GM12878 (cell line): Measurements from ENCODE around the gene LRCH4. TPM values are rescaled to one million over a fixed set of nuclear protein-coding genes. Genes with fewer than 3 reads are reported as not detected.

ENCODE experiments used
- ATAC-seq: fragments of 200-7000 bp; cut with Tn5 transposase; 3 replicates; pipeline ENCODE4 v1.9.1; 2020; ENCODE audit warnings: mild to moderate bottlenecking, moderate library complexity
- BruUV-seq: library from RNA; stranded (reverse); fragments of 400-500 nt; replicated peaks from 2 replicates; lab custom pipeline; 2021; lab: Mats Ljungman, UMichigan
- CTCF ChIA-PET: fragments of 300-600 bp; sonication (Branson Sonifier 250); formaldehyde crosslinking; extraction: SDS; loops from one replicate; lab custom pipeline; 2021; ENCODE audit warnings: inconsistent platforms; lab: Yijun Ruan, JAX
- POLR2A ChIA-PET: fragments of 350-600 bp; formaldehyde crosslinking; extraction: SDS; loops from one replicate; lab custom pipeline; 2021; ENCODE audit warnings: inconsistent platforms; lab: Charles Lee
- RAD21 ChIA-PET: fragments of 300-600 bp; sonication (Branson Sonifier 250); formaldehyde crosslinking; loops from one replicate; lab custom pipeline; 2023; ENCODE audit warnings: antibody characterized with exemption; ENCODE audit not compliant: unreplicated experiment; lab: Charles Lee
- SMC1A ChIA-PET: fragments of 300-600 bp; sonication (Branson Sonifier 250); formaldehyde crosslinking; loops from one replicate; lab custom pipeline; 2023; ENCODE audit not compliant: unreplicated experiment, uncharacterized antibody; lab: Charles Lee
- DNase-seq: peaks from one replicate; pipeline ENCODE4 v3.0.0-alpha.2; 2011; ENCODE audit warnings: low read depth, low spot score
- FAIRE-seq: peaks from 3 replicates; lab custom pipeline; 2011; peaks lifted over from hg19 to GRCh38; lab: Jason Lieb, UNC
- H2AFZ ChIP-seq: 2 replicates; pipeline ENCODE4 v1.6.0; 2011; ENCODE audit warnings: low read depth, low read length, control low read depth; ENCODE audit not compliant: control insufficient read depth
- H3K27ac ChIP-seq: 2 replicates; pipeline ENCODE4 v1.5.1; 2011; ENCODE audit warnings: control low read depth; ENCODE audit not compliant: control insufficient read depth, insufficient read depth
- H3K27me3 ChIP-seq, 2 experiments: replicated peaks in 1 of 2; 2 replicates each; pipeline versions ENCODE4 v1.6.0 to v1.6.1; 2011; ENCODE audit warnings: low read length in 1 of 2; ENCODE audit not compliant: control insufficient read depth in 2 of 2, insufficient read depth in 2 of 2
- H3K36me3 ChIP-seq, 2 experiments: 2 replicates each; pipeline ENCODE4 v1.5.1; 2011; ENCODE audit warnings: low read length in 1 of 2; ENCODE audit not compliant: control insufficient read depth in 2 of 2, insufficient read depth in 2 of 2
- H3K4me1 ChIP-seq: 2 replicates; pipeline ENCODE4 v1.6.1; 2011; ENCODE audit warnings: mild to moderate bottlenecking, low read length, moderate library complexity, mixed read lengths; ENCODE audit not compliant: control insufficient read depth, insufficient read depth
- H3K4me2 ChIP-seq: 2 replicates; pipeline ENCODE4 v1.6.0; 2011; ENCODE audit warnings: control low read depth; ENCODE audit not compliant: control insufficient read depth, insufficient read depth
- H3K4me3 ChIP-seq: fragments of 200-600 bp; sonication (generic); 2 replicates; pipeline ENCODE4 v1.5.1; 2016
- H3K79me2 ChIP-seq: 2 replicates; pipeline ENCODE4 v1.6.0; 2011; ENCODE audit warnings: low read length; ENCODE audit not compliant: control insufficient read depth, insufficient read depth
- H3K9ac ChIP-seq: 2 replicates; pipeline ENCODE4 v1.8.0; 2011; ENCODE audit warnings: low read length, control low read depth, mixed read lengths; ENCODE audit not compliant: control insufficient read depth, insufficient read depth
- H3K9me3 ChIP-seq: replicated peaks from 3 replicates; pipeline ENCODE4 v1.5.1; 2011; ENCODE audit warnings: mild to moderate bottlenecking, low read length; ENCODE audit not compliant: control insufficient read depth, insufficient read depth
- H4K20me1 ChIP-seq: 2 replicates; pipeline ENCODE4 v1.6.0; 2011; ENCODE audit not compliant: control insufficient read depth, insufficient read depth
- ATF7 ChIP-seq: fragments of 450-650 bp; IDR thresholded peaks from 2 replicates; pipeline ENCODE4 v1.6.1; 2016; ENCODE audit warnings: low read depth, mild to moderate bottlenecking
- CBX3 ChIP-seq: fragments of 200-600 bp; sonication (generic); IDR thresholded peaks from 2 replicates; pipeline ENCODE4 v1.6.1; 2016; ENCODE audit warnings: low read depth, borderline replicate concordance
- CHD2 ChIP-seq: IDR thresholded peaks from 2 replicates; pipeline ENCODE4 v1.6.1; 2011; ENCODE audit warnings: low read depth, low read length, improper control_type of control experiment, borderline replicate concordance
- DPF2 ChIP-seq: fragments of 450-650 bp; IDR thresholded peaks from 2 replicates; pipeline ENCODE4 v1.6.1; 2017; ENCODE audit warnings: mild to moderate bottlenecking
- E2F8 ChIP-seq: fragments of 450-650 bp; IDR thresholded peaks from 2 replicates; pipeline ENCODE4 v1.6.1; 2018; ENCODE audit warnings: mild to moderate bottlenecking, low read depth, moderate library complexity; ENCODE audit not compliant: partially characterized antibody
- EP300 ChIP-seq, 2 experiments: fragments of 150-350 bp in 1 of 2; IDR thresholded peaks; 2 replicates each; pipeline ENCODE4 v1.6.1; 2011 to 2012; ENCODE audit warnings: low read depth in 2 of 2, low read length in 2 of 2, borderline replicate concordance in 1 of 2, improper control_type of control experiment in 1 of 2, inconsistent platforms in 1 of 2; ENCODE audit not compliant: control insufficient read depth in 1 of 2
- FOS ChIP-seq: IDR thresholded peaks from 3 replicates; pipeline ENCODE4 v1.6.1; 2011; ENCODE audit warnings: borderline replicate concordance; ENCODE audit not compliant: insufficient read length; ENCODE audit errors: extremely low read depth
- HCFC1 ChIP-seq: fragments of 150-350 bp; IDR thresholded peaks from 2 replicates; pipeline ENCODE4 v1.6.1; 2014; ENCODE audit warnings: low read length
- HDAC2 ChIP-seq: fragments of 200-600 bp; sonication (generic); IDR thresholded peaks from 2 replicates; pipeline ENCODE4 v1.6.1; 2017
- HDAC6 ChIP-seq: fragments of 200-600 bp; sonication (generic); IDR thresholded peaks from one replicate; pipeline ENCODE4 v1.8.0; 2017; ENCODE audit warnings: antibody characterized with exemption; ENCODE audit not compliant: unreplicated experiment
- HDGF ChIP-seq: fragments of 450-650 bp; IDR thresholded peaks from 2 replicates; pipeline ENCODE4 v1.6.1; 2016; ENCODE audit warnings: antibody characterized with exemption
- IKZF2 ChIP-seq, 2 experiments: fragments of 450-650 bp; IDR thresholded peaks; 2 replicates each; pipeline ENCODE4 v1.6.1; 2017; ENCODE audit warnings: mild to moderate bottlenecking in 2 of 2, moderate library complexity in 2 of 2
- POLR2A ChIP-seq: IDR thresholded peaks from 2 replicates; pipeline ENCODE4 v1.6.1; 2011; ENCODE audit warnings: low read depth, mild to moderate bottlenecking, low read length
- POLR2AphosphoS2 ChIP-seq: IDR thresholded peaks from 2 replicates; pipeline ENCODE4 v1.6.1; 2011; ENCODE audit warnings: low read depth, mild to moderate bottlenecking, low read length, improper control_type of control experiment, moderate library complexity
- POLR2AphosphoS5 ChIP-seq: IDR thresholded peaks from 2 replicates; pipeline ENCODE4 v1.6.1; 2011; ENCODE audit warnings: mild to moderate bottlenecking, low read length, inconsistent platforms
- POU2F2 ChIP-seq: IDR thresholded peaks from 3 replicates; pipeline ENCODE4 v1.6.1; 2011; ENCODE audit warnings: low read depth, mild to moderate bottlenecking, low read length, borderline replicate concordance
- RAD51 ChIP-seq: fragments of 450-650 bp; IDR thresholded peaks from 2 replicates; pipeline ENCODE4 v1.6.1; 2016; ENCODE audit warnings: moderate library complexity, mild to moderate bottlenecking, inconsistent platforms
- RELA ChIP-seq: fragments of 450-650 bp; IDR thresholded peaks from 2 replicates; pipeline ENCODE4 v1.8.0; 2014; ENCODE audit warnings: borderline replicate concordance; ENCODE audit not compliant: partially characterized antibody
- SP1 ChIP-seq: IDR thresholded peaks from one replicate; pipeline ENCODE4 v1.6.1; 2011; ENCODE audit warnings: low read depth, low read length
- WRNIP1 ChIP-seq: IDR thresholded peaks from 2 replicates; pipeline ENCODE4 v1.6.1; 2011; ENCODE audit warnings: low read depth, low read length, improper control_type of control experiment, borderline replicate concordance
- YY1 ChIP-seq: IDR thresholded peaks from 2 replicates; pipeline ENCODE4 v1.6.1; 2011; ENCODE audit warnings: low read depth, mild to moderate bottlenecking, low read length
- WGBS: methylation state at CpG from one replicate; pipeline ENCODE4 v1.1.6; 2016; ENCODE audit warnings: low lambda C conversion rate; ENCODE audit not compliant: insufficient replicate concordance, insufficient coverage; ENCODE audit errors: missing lambda C conversion rate; 5-methylcytosine and 5-hydroxymethylcytosine counted together
- in situ Hi-C: fragments of 300-500 bp; cut with MboI; formaldehyde crosslinking; loops from 9 replicates; pipeline ENCODE4 v1.14.3; 2018; ENCODE audit warnings: mixed read lengths
- intact Hi-C: fragments of 100-400 bp; cut with micrococcal nuclease; formaldehyde crosslinking; loops from one replicate; pipeline ENCODE4 v1.14.2; 2022; ENCODE audit not compliant: unreplicated experiment
- polyA plus RNA-seq, 11 experiments: library from polyadenylated mRNA; depleted of rRNA in 4 of 11; unstranded in 6 of 11; stranded (reverse) in 5 of 11; fragments of >200 nt; fragmentation: Nextera tagmentation in 4 of 11; fragmentation: Illumina TruSeq in 1 of 11; extraction: Ambion mirVana in 4 of 11; extraction: Trizol in 1 of 11; gene quantifications; 1 replicate in 1 of 11; 2 replicates in 10 of 11; pipeline versions ENCODE4 v1.2.1 to v1.2.3, GENCODE V29; 2011 to 2016; ENCODE audit warnings: inconsistent platforms in 2 of 11, missing spikeins in 2 of 11, low read depth in 1 of 11
- total RNA-seq, 4 experiments: library from RNA; depleted of rRNA in 3 of 4; stranded (reverse); fragments of >200 nt in 3 of 4; fragmentation: Illumina TruSeq in 1 of 4; extraction: Trizol in 1 of 4; gene quantifications; 2 replicates each; pipeline versions ENCODE4 v1.2.1 to v1.2.3, GENCODE V29; 2013 to 2021

The LRCH4 gene
- total and polyA plus RNA-seq, 10 of the 15 experiments (the other 5 are each of a cell fraction or from before 2014, with no cell fraction given) = 0.58 to 96.7 (median 28.4) TPM

- H3K9ac ChIP-seq = peak within 1 kb of the TSS; percentile 76
- no peaks in the 10 kb centered on the region for H3K27me3 ChIP-seq
- ChIA-PET RAD21 (interaction anchor here (0.7 to 2.3 kb wide), 9 partner anchors 11 to 438 kb away, joined by 3 to 7 read pairs (median 5); partner anchors contain the start of genes AP4M1, FBXO24, LRCH4 and MCM7), CTCF (interaction anchor here (0.5 to 1.9 kb wide), 9 partner anchors 10 to 166 kb away, joined by 3 to 13 read pairs (median 4); partner anchors contain the start of gene POP7), POLR2A (interaction anchor here (0.6 to 5.7 kb wide), 8 partner anchors 10 to 73 kb away, joined by 3 to 32 read pairs (median 4); partner anchors contain the start of genes FBXO24, LRCH4 and MOSPD3), SMC1A (interaction anchor here (0.8 to 2.9 kb wide), 7 partner anchors 8 to 47 kb away, joined by 3 to 15 read pairs (median 5); partner anchors contain the start of genes FBXO24 and LRCH4)
- H3K4me3 ChIP-seq = peak within 1 kb of the TSS; percentile 85
- H3K27ac ChIP-seq = peak within 1 kb of the TSS; percentile 67
- H3K36me3 ChIP-seq = no peaks in the 10 kb centered on the region; a peak in 1 of 4 replicates
- in situ Hi-C loops (no loop called here), intact Hi-C loops (no loop called here)
- 1% methylated on average over 44 of the region's 60 CpGs for WGBS
- no TSS peak for BruUV-seq
- peak within 1 kb of the TSS; percentile 86 for H2AFZ ChIP-seq
- DNase-seq = peak; percentile 98
- no peaks in the 10 kb centered on the region for H4K20me1 ChIP-seq
- H3K4me2 ChIP-seq = peak within 1 kb of the TSS; percentile 90
- ATAC-seq = peak; percentile 96
- peak; percentile 99 for FAIRE-seq
- H3K79me2 ChIP-seq = peaks cover 44% of the 10 kb centered on the region
- H3K9me3 ChIP-seq = no peaks in the 10 kb centered on the region
- H3K4me1 ChIP-seq = peaks cover 21% of the 10 kb centered on the region
- peak; percentile 57; the same call in 2 of the 3 replicates for TF ChIP-seq POU2F2
- peak; percentile 60 for TF ChIP-seq ATF7
- 0 out of 2 replicates have a peak, but pooled peaks have one; percentile 90 for TF ChIP-seq HDAC2
- TF ChIP-seq IKZF2 (IDR thresholded peaks at IDR 0.05) = no peak; a peak in 1 of 4 replicates
- TF ChIP-seq POLR2AphosphoS5 = peak; percentile 59; the same call in 1 of the 2 replicates
- TF ChIP-seq SP1 = peak; percentile 95
- no peak for TF ChIP-seq POLR2AphosphoS2
- peak; percentile 100 for TF ChIP-seq HDGF
- no peak for TF ChIP-seq CBX3
- peak; percentile 59 for TF ChIP-seq FOS
- TF ChIP-seq RAD51 = no peak
- TF ChIP-seq RELA = peak; percentile 28
- TF ChIP-seq HDAC6 = no peak
- TF ChIP-seq E2F8 = peak; percentile 98
- TF ChIP-seq HCFC1 = no peak
- TF ChIP-seq DPF2 = peak; percentile 37; the same call in 1 of the 2 replicates
- TF ChIP-seq WRNIP1 = no peak
- TF ChIP-seq EP300 (IDR thresholded peaks at IDR 0.05; ENCODE audit: borderline replicate concordance in 1 of 2, control insufficient read depth in 1 of 2, low read depth in 2 of 2, low read length in 2 of 2) = no peak
- peak; percentile 93 for TF ChIP-seq CHD2
- TF ChIP-seq POLR2A = peak; percentile 90
- peak; percentile 69 for TF ChIP-seq YY1
These were observed 47.1 kb downstream of the LRCH4 start, which contains the start of gene AGFG2 for GRCh38 chr7:100538654-100539435. TSS of gene AGFG2 (plus strand) at chr7:100539203. CDS start at chr7:100539347, 144 bp downstream.
